Rectal smooth muscle tissue (tissue), 1 donor: ENCODE data around the gene ASCL2.

Source experiments
- H3K27ac ChIP-seq: one replicate; pipeline ENCODE4 v1.7.0; 2013; ENCODE audit warnings: low read depth, low read length, inconsistent platforms
- H3K27me3 ChIP-seq: one replicate; pipeline ENCODE4 v1.7.0; 2013; ENCODE audit warnings: low read length; ENCODE audit not compliant: control insufficient read depth, insufficient read depth
- H3K36me3 ChIP-seq: one replicate; pipeline ENCODE4 v1.7.0; 2013; ENCODE audit warnings: low read length; ENCODE audit not compliant: control insufficient read depth, insufficient read depth
- H3K4me1 ChIP-seq: one replicate; pipeline ENCODE4 v1.7.0; 2013; ENCODE audit warnings: low read length; ENCODE audit not compliant: control insufficient read depth, insufficient read depth
- H3K4me3 ChIP-seq: one replicate; pipeline ENCODE4 v1.7.0; 2013; ENCODE audit warnings: low read length
- H3K9ac ChIP-seq: one replicate; pipeline ENCODE4 v1.7.0; 2013; ENCODE audit warnings: low read length

The ASCL2 gene

DNA sequence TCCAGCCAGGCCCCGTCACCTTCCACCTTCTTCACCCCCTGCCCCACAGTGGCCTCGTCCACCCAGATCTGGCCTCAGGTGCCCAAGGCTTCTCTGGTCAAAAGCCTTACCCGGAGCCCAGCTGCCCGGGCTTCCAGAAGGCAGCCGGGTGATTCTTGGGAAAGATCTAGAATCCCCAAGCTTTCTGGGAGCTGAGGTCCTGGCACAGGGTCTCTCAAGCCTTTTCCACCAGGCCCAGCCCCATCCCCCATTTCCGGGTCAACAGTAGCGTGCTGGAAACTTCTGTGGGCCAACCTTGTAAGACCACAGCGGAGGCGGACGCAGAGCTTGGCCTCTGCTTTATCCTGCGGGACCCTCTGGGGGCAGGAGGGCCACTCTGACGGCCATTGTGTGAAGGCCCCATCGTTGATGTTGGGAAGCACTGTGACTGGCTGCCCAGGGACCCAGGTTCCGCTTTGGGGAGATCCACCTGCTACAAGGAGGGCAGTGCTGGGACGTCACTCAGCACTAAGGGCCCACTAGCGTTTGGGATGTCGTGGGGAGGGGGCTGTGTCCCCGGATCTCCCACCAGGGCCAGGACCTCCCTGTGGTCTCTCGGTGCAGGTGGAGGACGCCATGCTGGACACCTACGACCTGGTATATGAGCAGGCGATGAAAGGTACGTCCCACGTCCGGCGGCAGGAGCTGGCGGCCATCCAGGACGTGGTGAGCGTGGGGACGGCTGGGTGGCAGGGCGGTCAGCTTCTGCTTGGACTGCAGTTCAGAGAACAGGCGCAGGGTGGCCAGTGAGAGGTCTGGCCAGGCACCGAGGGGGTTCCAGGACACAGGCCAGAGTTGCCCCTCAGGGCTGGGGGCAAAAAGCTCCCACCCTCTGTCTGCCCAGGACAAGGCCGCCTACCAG lies 42.9 kb upstream of the ASCL2 start:
- no peak overlapping the region for H3K9ac ChIP-seq
- peak overlapping the region; percentile 96 for H3K27ac ChIP-seq
- no peaks in the 10 kb centered on the region for H3K27me3 ChIP-seq
- H3K4me1 ChIP-seq = peaks cover 21% of the 10 kb centered on the region
- no peaks in the 10 kb centered on the region for H3K36me3 ChIP-seq
- H3K4me3 ChIP-seq = no peak overlapping the region

GRCh38 chr11:2312232-2313042 lies 42.0 kb upstream of the ASCL2 start:
- no peaks in the 10 kb centered on the region for H3K27me3 ChIP-seq
- H3K27ac ChIP-seq = peak overlapping the region; percentile 44
- H3K9ac ChIP-seq = no peak overlapping the region
- peaks cover 24% of the 10 kb centered on the region for H3K4me1 ChIP-seq
- no peak overlapping the region for H3K4me3 ChIP-seq
- no peaks in the 10 kb centered on the region for H3K36me3 ChIP-seq

- Histone ChIP-seq H3K36me3 (no peaks in the 10 kb centered on the region), H3K4me1 (peaks cover 30% of the 10 kb centered on the region), H3K27ac (peak overlapping the region; percentile 44), H3K4me3 (no peak overlapping the region), H3K9ac (no peak overlapping the region), H3K27me3 (no peaks in the 10 kb centered on the region)
These were observed 41.2 kb upstream of the ASCL2 start for GRCh38 chr11:2311353-2312133.

DNA sequence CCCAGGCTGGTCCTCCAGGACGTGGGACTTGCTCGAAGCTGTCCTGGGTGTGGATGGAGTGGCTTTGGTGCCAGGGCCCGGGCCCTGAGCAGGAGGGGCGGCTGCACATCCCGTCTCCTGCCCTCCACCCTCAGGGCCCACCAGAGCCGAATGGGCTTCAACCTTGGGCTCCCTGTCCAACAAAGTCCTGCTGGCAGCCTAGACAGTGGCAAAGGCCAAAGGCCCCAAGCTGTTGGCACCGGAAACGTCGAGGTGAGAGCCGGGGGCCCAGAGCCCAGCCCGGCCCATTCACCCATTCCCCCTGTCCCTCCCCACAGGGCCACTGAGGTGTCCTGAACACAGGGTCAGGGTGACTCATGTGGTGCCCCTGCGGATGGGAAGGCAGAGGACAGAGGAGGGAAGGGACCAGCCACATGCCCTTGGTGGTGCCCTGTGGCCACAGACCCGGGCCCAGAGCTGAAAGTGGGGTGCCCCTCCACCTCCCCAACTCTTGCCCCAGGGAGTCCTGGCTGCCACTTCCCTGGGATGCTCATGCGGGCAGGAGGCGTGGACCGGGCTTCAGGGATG lies 40.5 kb upstream of the ASCL2 start:
- Histone ChIP-seq H3K4me1 (peaks cover 35% of the 10 kb centered on the region), H3K4me3 (no peak overlapping the region), H3K27me3 (no peaks in the 10 kb centered on the region), H3K9ac (no peak overlapping the region), H3K36me3 (no peaks in the 10 kb centered on the region), H3K27ac (no peak overlapping the region)

DNA sequence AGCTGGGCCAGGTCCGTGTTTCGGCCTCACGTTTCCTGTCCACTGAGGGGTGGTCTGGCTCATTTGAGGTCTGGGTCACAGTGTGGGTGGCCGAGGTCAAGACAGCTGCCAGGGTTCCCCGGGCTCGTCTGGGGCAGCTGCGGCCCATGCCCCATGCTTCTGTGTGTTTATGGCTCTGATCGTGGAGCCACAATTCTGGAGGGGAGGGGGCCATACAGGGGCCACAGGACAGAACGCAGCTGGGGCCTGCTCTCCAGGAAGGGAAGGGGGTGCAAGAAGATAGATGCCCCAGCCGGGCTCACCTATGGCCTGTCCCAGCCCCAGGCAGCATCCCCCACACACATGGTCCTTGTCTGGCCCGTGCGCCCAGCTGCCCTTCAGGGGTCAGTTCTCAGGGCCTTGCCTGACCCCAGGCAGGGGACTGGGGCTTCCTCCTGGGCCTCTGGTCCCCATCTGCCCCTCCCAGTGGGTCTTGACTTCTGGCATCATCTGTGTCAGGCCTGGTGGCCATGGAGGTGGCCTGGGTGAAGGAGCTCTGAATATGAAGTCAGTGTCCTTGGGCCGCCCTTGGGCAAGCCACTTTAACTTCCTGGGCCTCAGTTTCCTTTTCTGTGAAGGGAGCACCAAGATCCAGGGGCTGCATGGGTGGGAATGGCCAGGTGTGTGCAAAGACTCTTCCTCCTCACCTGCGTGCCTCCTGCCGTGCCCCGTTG lies 39.8 kb upstream of the ASCL2 start:
- H3K9ac ChIP-seq = no peak overlapping the region
- peaks cover 42% of the 10 kb centered on the region for H3K4me1 ChIP-seq
- H3K4me3 ChIP-seq = no peak overlapping the region
- H3K36me3 ChIP-seq = no peaks in the 10 kb centered on the region
- H3K27me3 ChIP-seq = no peaks in the 10 kb centered on the region
- no peak overlapping the region for H3K27ac ChIP-seq

DNA sequence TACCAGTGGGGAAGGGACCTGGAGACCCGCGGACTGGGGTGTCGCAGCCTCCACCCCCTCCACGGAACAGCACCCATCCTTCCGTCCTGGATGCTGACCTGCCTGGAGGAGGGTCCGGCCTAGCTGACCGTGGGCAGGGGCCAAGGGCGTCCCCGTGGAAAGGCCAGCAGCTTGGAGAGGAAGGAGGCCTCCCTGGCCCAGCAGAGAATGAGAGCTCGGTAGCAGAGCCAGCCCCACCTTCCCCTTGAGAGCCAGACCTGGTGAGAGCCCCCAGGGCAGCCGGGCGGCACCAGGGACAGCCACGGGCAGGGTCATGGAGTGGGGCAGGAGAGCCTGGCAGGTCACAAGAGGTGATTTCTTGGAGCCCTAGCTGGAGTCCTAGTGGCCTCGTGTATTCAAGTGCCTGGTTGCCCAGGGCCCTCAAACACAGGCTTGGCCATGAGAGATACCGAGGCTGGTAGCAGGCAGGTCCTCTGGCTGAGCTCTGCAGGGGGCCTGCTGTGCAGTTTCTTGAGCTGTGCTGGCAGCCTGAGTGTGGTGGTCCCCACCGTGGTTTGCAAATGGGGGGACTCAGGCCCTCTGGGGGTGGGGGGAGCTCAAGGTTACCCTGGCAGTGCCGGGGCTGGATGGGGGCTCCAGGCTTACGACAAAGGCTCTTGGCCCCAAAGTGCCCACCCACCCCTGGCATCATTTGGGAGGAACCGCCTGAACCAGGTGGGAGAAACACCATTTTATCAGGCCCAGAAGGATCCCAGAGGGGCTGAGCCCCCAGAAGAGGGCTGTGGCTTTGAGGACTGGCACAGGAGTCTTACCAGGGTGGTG lies 39.1 kb upstream of the ASCL2 start:
- H3K27me3 ChIP-seq = no peaks in the 10 kb centered on the region
- no peak overlapping the region for H3K27ac ChIP-seq
- no peak overlapping the region for H3K9ac ChIP-seq
- no peak overlapping the region for H3K4me3 ChIP-seq
- H3K4me1 ChIP-seq = peaks cover 43% of the 10 kb centered on the region
- H3K36me3 ChIP-seq = no peaks in the 10 kb centered on the region

- no peak overlapping the region for H3K9ac ChIP-seq
- H3K4me1 ChIP-seq = peaks cover 35% of the 10 kb centered on the region
- no peaks in the 10 kb centered on the region for H3K27me3 ChIP-seq
- no peaks in the 10 kb centered on the region for H3K36me3 ChIP-seq
- no peak overlapping the region for H3K27ac ChIP-seq
- no peak overlapping the region for H3K4me3 ChIP-seq
These were observed 38.3 kb upstream of the ASCL2 start for GRCh38 chr11:2308713-2309112.

GRCh38 chr11:2307501-2308331 lies 37.3 kb upstream of the ASCL2 start:
- H3K36me3 ChIP-seq = no peaks in the 10 kb centered on the region
- no peak overlapping the region for H3K4me3 ChIP-seq
- peaks cover 40% of the 10 kb centered on the region for H3K4me1 ChIP-seq
- H3K9ac ChIP-seq = no peak overlapping the region
- no peaks in the 10 kb centered on the region for H3K27me3 ChIP-seq
- H3K27ac ChIP-seq = peak overlapping the region; percentile 71

- Histone ChIP-seq H3K27me3 (no peaks in the 10 kb centered on the region), H3K4me1 (peaks cover 33% of the 10 kb centered on the region), H3K4me3 (no peak overlapping the region), H3K27ac (peak overlapping the region; percentile 71), H3K36me3 (no peaks in the 10 kb centered on the region), H3K9ac (no peak overlapping the region)
These were observed 36.6 kb upstream of the ASCL2 start for GRCh38 chr11:2306877-2307500.

DNA sequence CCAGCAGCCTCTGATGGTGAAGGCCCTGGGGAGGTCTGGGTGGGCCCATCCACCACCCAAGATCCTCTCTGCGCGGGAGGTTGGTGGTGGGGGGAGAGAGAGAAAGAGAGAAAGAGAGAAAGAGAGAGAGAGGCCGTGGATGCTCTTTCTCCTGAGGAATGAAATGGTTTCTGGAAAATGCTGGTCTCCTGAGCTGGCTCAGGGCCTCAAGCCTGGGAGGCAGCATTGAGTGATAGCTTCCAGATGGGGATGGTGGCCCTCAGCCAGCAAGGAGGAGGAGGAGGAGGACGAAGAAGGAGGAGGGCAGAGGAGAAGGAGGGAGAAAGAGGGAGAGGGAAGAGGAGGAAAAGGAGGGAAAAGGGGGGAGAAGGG lies 36.0 kb upstream of the ASCL2 start:
- peak overlapping the region; percentile 71 for H3K27ac ChIP-seq
- no peak overlapping the region for H3K4me3 ChIP-seq
- no peaks in the 10 kb centered on the region for H3K36me3 ChIP-seq
- no peaks in the 10 kb centered on the region for H3K27me3 ChIP-seq
- peaks cover 32% of the 10 kb centered on the region for H3K4me1 ChIP-seq
- no peak overlapping the region for H3K9ac ChIP-seq
